ENCODE measurements around the gene OSBPL5. TPM values are rescaled to one million over a fixed set of nuclear protein-coding genes. Genes with fewer than 3 reads are reported as not detected.
A peak's percentile ranks its signal among the peaks of the same experiment; 100 is the strongest.
"Not testable (repeated sequence)": the region's sequence is repeated elsewhere in the genome, so short reads cannot be mapped to it uniquely, and the experiment has no call there.

Gene OSBPL5
- total RNA-seq, 2 experiments from 2014 or later, result 10.1 to 11.0 TPM

- POLR2A ChIA-PET, result no interaction called here
- Mint-ChIP-seq H3K9me3 (ENCODE audit: insufficient read depth) (peaks cover 14% of the 10 kb centered on the region), H3K27ac (no peak overlapping the region), H3K36me3 (ENCODE audit: low read depth) (no peaks in the 10 kb centered on the region), H3K4me1 (ENCODE audit: low read depth) (peaks cover 21% of the 10 kb centered on the region), H3K4me3 (no peak overlapping the region), H3K27me3 (ENCODE audit: low read depth) (peaks cover 15% of the 10 kb centered on the region)
- DNase-seq (no peak), ATAC-seq (no peak)
- CTCF ChIA-PET, result no interaction called here
Measured at GRCh38 chr11:3173795-3174194, 8.7 kb upstream of the OSBPL5 start.

GRCh38 chr11:3171931-3172560 lies 6.9 kb upstream of the OSBPL5 start:
- no peaks in the 10 kb centered on the region for H3K36me3 Mint-ChIP-seq (ENCODE audit: low read depth)
- DNase-seq, result no peak
- peaks cover 11% of the 10 kb centered on the region for H3K9me3 Mint-ChIP-seq (ENCODE audit: insufficient read depth)
- no peak overlapping the region for H3K27ac Mint-ChIP-seq
- H3K4me3 Mint-ChIP-seq, result no peak overlapping the region
- CTCF ChIA-PET, result no interaction called here
- ATAC-seq, result no peak
- POLR2A ChIA-PET, result no interaction called here
- H3K4me1 Mint-ChIP-seq (ENCODE audit: low read depth), result peaks cover 21% of the 10 kb centered on the region
- H3K27me3 Mint-ChIP-seq (ENCODE audit: low read depth), result peaks cover 16% of the 10 kb centered on the region

- Mint-ChIP-seq H3K9me3 (ENCODE audit: insufficient read depth) (peaks cover 4% of the 10 kb centered on the region), H3K27ac (no peak overlapping the region), H3K27me3 (ENCODE audit: low read depth) (peaks cover 17% of the 10 kb centered on the region), H3K4me1 (ENCODE audit: low read depth) (peaks cover 21% of the 10 kb centered on the region), H3K4me3 (no peak overlapping the region), H3K36me3 (ENCODE audit: low read depth) (no peaks in the 10 kb centered on the region)
- no peak for DNase-seq
- CTCF ChIA-PET, result no interaction called here
- no peak for ATAC-seq
- POLR2A ChIA-PET, result no interaction called here
Measured at GRCh38 chr11:3170756-3171650, 5.9 kb upstream of the OSBPL5 start.

GRCh38 chr11:3170044-3170755 lies 5.1 kb upstream of the OSBPL5 start:
- ATAC-seq (no peak), DNase-seq (no peak)
- Mint-ChIP-seq H3K4me3 (peak overlapping the region; percentile 2), H3K27me3 (ENCODE audit: low read depth) (peaks cover 21% of the 10 kb centered on the region), H3K27ac (no peak overlapping the region), H3K9me3 (ENCODE audit: insufficient read depth) (no peaks in the 10 kb centered on the region), H3K36me3 (ENCODE audit: low read depth) (no peaks in the 10 kb centered on the region), H3K4me1 (ENCODE audit: low read depth) (peaks cover 25% of the 10 kb centered on the region)
- ChIA-PET CTCF (interaction anchor here (1.2 kb wide), 1 partner anchor 47 kb away, joined by 4 read pairs; no protein-coding TSS in a partner anchor), POLR2A (no interaction called here)

- POLR2A ChIA-PET, result no interaction called here
- Mint-ChIP-seq H3K27me3 (ENCODE audit: low read depth) (peaks cover 21% of the 10 kb centered on the region), H3K9me3 (ENCODE audit: insufficient read depth) (no peaks in the 10 kb centered on the region), H3K36me3 (ENCODE audit: low read depth) (no peaks in the 10 kb centered on the region), H3K4me3 (peak overlapping the region; percentile 22), H3K4me1 (ENCODE audit: low read depth) (peaks cover 25% of the 10 kb centered on the region), H3K27ac (no peak overlapping the region)
- no peak for DNase-seq
- peak; percentile 12 for ATAC-seq
- CTCF ChIA-PET, result interaction anchor here (1.2 kb wide), 1 partner anchor 47 kb away, joined by 4 read pairs; no protein-coding TSS in a partner anchor
Measured at GRCh38 chr11:3169255-3170043, 4.3 kb upstream of the OSBPL5 start.

GRCh38 chr11:3168742-3169254 lies 3.7 kb upstream of the OSBPL5 start:
- H3K27ac Mint-ChIP-seq; DNase-seq; H3K9me3 Mint-ChIP-seq (ENCODE audit: insufficient read depth); ATAC-seq; H3K36me3 Mint-ChIP-seq (ENCODE audit: low read depth); POLR2A ChIA-PET: not testable (repeated sequence)
- H3K27me3 Mint-ChIP-seq (ENCODE audit: low read depth), result peaks cover 24% of the 10 kb centered on the region
- peak overlapping the region; percentile 22 for H3K4me3 Mint-ChIP-seq
- CTCF ChIA-PET, result interaction anchor here (1.2 kb wide), 1 partner anchor 48 kb away, joined by 4 read pairs; no protein-coding TSS in a partner anchor
- H3K4me1 Mint-ChIP-seq (ENCODE audit: low read depth), result peaks cover 28% of the 10 kb centered on the region

GRCh38 chr11:3167143-3168119 lies 2.3 kb upstream of the OSBPL5 start:
- peaks cover 27% of the 10 kb centered on the region for H3K27me3 Mint-ChIP-seq (ENCODE audit: low read depth)
- ChIA-PET POLR2A (no interaction called here), CTCF (no interaction called here)
- H3K4me3 Mint-ChIP-seq, result no peak overlapping the region
- H3K9me3 Mint-ChIP-seq (ENCODE audit: insufficient read depth), result no peaks in the 10 kb centered on the region
- ATAC-seq, result no peak
- peaks cover 33% of the 10 kb centered on the region for H3K4me1 Mint-ChIP-seq (ENCODE audit: low read depth)
- DNase-seq, result no peak
- H3K36me3 Mint-ChIP-seq (ENCODE audit: low read depth), result no peaks in the 10 kb centered on the region
- no peak overlapping the region for H3K27ac Mint-ChIP-seq

GRCh38 chr11:3166268-3167142 lies 1.4 kb upstream of the OSBPL5 start:
- H3K36me3 Mint-ChIP-seq (ENCODE audit: low read depth), result no peaks in the 10 kb centered on the region

GRCh38 chr11:3165916-3166267 lies 782 bp upstream of the OSBPL5 start:
- H3K27ac Mint-ChIP-seq, result peak overlapping the region; percentile 27
- DNase-seq (no peak), ATAC-seq (no peak)
- CTCF ChIA-PET, result no interaction called here
- POLR2A ChIA-PET, result no interaction called here
- no peaks in the 10 kb centered on the region for H3K36me3 Mint-ChIP-seq (ENCODE audit: low read depth)
- H3K4me3 Mint-ChIP-seq, result peak overlapping the region; percentile 65
- peaks cover 24% of the 10 kb centered on the region for H3K4me1 Mint-ChIP-seq (ENCODE audit: low read depth)
- H3K27me3 Mint-ChIP-seq (ENCODE audit: low read depth), result peaks cover 39% of the 10 kb centered on the region
- H3K9me3 Mint-ChIP-seq (ENCODE audit: insufficient read depth), result no peaks in the 10 kb centered on the region

More at GRCh38 chr11:3166268-3167142, 1.4 kb upstream of the OSBPL5 start:
- H3K27me3 Mint-ChIP-seq (ENCODE audit: low read depth), result peaks cover 33% of the 10 kb centered on the region
- ATAC-seq (no peak), DNase-seq (no peak)
- H3K4me1 Mint-ChIP-seq (ENCODE audit: low read depth), result peaks cover 30% of the 10 kb centered on the region
- CTCF ChIA-PET, result no interaction called here
- POLR2A ChIA-PET, result no interaction called here
- no peaks in the 10 kb centered on the region for H3K9me3 Mint-ChIP-seq (ENCODE audit: insufficient read depth)
- H3K4me3 Mint-ChIP-seq, result no peak overlapping the region
- no peak overlapping the region for H3K27ac Mint-ChIP-seq

- no peaks in the 10 kb centered on the region for H3K36me3 Mint-ChIP-seq (ENCODE audit: low read depth)
- H3K9me3 Mint-ChIP-seq (ENCODE audit: insufficient read depth), result no peaks in the 10 kb centered on the region
- peak overlapping the region; percentile 67 for H3K4me3 Mint-ChIP-seq
- ChIA-PET POLR2A (no interaction called here), CTCF (no interaction called here)
- no peak for DNase-seq
- H3K27ac Mint-ChIP-seq, result no peak overlapping the region
- peaks cover 38% of the 10 kb centered on the region for H3K27me3 Mint-ChIP-seq (ENCODE audit: low read depth)
- ATAC-seq, result peak; percentile 45
- H3K4me1 Mint-ChIP-seq (ENCODE audit: low read depth), result peaks cover 18% of the 10 kb centered on the region
Measured at GRCh38 chr11:3164552-3165151, 458 bp downstream of the OSBPL5 start.
